ENCODE data around the gene GMEB1.
A peak's percentile ranks its signal among the peaks of the same experiment; 100 is the strongest.
"Not testable (repeated sequence)": the region's sequence is repeated elsewhere in the genome, so short reads cannot be mapped to it uniquely, and the experiment has no call there.

Gene GMEB1, protein sequence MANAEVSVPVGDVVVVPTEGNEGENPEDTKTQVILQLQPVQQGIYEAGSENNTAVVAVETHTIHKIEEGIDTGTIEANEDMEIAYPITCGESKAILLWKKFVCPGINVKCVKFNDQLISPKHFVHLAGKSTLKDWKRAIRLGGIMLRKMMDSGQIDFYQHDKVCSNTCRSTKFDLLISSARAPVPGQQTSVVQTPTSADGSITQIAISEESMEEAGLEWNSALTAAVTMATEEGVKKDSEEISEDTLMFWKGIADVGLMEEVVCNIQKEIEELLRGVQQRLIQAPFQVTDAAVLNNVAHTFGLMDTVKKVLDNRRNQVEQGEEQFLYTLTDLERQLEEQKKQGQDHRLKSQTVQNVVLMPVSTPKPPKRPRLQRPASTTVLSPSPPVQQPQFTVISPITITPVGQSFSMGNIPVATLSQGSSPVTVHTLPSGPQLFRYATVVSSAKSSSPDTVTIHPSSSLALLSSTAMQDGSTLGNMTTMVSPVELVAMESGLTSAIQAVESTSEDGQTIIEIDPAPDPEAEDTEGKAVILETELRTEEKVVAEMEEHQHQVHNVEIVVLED

DNA sequence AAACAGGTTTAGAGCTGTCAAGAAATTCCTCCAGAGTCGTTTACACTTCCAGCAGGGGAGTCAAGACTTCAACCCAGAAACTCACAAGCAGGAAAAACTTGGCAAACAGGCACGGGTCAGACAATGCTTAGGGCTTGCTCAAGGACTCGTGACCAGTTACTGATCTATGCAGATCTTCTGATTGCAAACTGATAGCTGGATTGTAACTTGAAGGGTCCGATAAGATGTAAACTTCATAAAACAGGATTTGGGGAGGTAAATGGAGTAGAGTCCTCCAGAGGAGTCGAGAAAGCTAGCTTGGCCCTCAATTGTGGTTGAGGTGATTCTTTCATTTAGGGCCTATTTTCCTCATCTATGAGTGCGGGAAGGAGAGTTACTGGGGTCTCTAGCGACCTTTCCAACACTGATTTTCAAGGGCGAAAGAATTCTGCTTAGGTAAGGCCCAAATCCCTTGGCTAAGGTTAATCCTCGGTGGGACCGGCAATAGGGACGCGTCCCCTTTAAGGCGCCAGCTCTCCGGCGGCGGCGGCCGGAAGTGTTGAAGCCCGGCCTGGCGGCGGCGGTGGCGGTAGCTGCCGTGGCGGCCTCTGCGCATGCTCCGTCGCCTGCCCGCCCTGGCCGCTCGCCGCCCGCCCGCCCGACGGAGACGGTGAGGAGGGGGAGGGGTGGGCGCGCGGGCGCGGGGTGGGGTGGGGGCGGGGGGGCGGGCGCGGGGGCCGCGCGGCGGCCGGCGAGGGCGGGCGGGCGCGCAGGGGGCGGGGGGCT, at the start of gene GMEB1:
GMEB1 (plus strand) TSS at position 594 of the 765 bp plus-strand sequence. CDS start 14,829 bp downstream, outside the sequence.
- peak; percentile 93 to 95 for DNase-seq
- TF ChIP-seq POLR2A (IDR thresholded peaks at IDR 0.05; ENCODE audit: low read length) (peak; percentile 57), GATA1 (IDR thresholded peaks at IDR 0.05; ENCODE audit: low read depth, low read length) (no peak)

DNA sequence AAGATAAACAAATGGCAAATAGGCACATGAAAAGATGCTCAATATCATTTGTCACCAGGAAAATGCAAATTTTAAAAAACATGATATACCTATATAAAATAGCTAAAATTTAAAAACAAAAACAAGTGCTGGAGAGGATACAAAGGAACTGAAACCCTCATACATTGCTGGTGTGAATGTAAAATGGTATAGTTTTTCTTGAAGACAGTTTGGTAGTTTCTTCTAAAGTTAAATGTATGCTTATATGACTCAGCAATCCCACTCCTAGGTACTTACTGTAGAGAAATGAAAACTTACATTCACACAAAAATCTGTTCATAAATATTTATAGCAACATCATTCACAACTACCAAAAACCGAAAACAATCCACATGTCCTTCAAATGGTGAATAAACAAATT, 36.9 kb upstream of the GMEB1 start:
- TF ChIP-seq GATA1 (IDR thresholded peaks at IDR 0.05; ENCODE audit: low read depth, low read length) (no peak), POLR2A (IDR thresholded peaks at IDR 0.05; ENCODE audit: low read length) (no peak)
- no peak for DNase-seq

DNA sequence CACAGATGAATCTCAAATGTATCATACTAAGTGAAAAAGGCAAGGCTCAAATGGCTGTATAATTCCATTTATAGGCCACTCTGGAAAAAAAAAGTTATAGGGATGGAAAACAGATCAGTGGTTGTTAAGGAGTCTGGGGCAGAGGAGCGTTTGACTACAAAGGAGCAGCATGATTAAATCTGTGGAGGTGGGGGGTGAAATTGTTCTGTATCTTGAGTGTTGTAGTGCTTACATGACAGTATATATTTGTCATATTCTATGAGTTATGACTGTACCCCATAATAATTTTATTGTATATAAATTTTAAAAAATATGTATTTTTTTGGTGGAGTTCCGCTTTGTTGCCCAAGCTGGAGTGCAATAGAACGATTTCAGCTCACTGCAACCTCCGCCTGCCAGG, 36.0 kb upstream of the GMEB1 start:
- TF ChIP-seq GATA1 (IDR thresholded peaks at IDR 0.05; ENCODE audit: low read depth, low read length): no peak
- no peak for TF ChIP-seq POLR2A (IDR thresholded peaks at IDR 0.05; ENCODE audit: low read length)
- no peak for DNase-seq

DNA sequence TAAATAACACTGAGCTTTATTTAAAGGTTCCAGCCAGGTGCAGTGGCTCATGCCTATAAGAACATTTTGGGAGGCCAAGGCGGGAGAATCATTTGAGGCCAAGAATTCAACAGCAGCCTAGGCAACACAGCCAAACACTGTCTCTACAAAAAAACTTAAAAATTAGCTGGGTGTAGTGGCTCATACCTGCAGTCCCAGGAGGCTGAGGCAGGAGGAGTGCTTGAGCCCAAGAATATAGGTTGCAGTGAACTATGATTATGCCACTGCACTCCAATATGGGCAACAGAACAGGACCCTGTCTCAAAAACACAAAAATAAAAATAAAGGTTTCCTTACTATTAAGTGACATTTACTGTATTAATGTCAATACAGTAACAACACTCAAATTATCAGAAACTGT, 27.8 kb upstream of the GMEB1 start:
- peak in 1 of 2 experiments; percentile 65 for DNase-seq
- TF ChIP-seq GATA1 (IDR thresholded peaks at IDR 0.05; ENCODE audit: low read depth, low read length) (no peak), POLR2A (IDR thresholded peaks at IDR 0.05; ENCODE audit: low read length) (no peak)

DNA sequence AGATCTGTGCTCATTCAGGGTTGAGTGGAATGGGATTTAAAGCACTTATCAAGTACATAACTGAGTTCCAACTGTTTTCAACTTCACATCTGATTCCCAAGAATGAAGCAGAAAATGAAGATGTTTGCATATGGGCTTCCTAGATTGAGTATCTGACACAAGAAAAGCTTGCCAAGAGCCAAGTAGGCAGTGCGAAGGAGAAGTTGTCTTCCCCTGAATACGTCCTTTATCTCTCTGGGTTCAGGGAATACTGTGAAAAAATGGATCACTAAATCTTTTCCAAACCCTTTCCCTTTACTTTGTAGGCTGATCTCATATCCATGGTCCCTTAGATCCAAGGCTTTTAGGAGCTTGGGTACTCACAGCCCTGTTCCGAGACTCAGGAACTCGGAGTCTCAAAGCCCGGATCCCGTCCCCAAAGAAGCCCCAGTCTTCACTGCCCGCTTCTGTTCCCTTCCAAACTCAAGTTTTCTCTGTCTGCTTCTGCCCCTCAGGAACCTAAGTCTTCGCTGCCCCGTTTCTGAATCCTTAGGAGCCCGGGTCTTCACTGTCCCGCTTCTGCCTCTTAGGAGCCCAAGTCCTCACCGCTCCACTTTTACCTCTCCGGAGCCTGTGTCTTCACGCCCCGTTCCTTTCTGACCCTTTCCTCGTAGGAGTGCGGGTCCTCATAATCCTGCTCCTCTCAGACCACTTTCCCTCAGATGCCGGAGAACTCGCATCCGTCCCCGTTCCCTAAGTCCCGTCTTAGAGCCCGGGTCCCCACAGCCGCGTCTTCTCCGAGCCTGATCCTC, 26.3 kb upstream of the GMEB1 start:
- no peak for DNase-seq
- TF ChIP-seq GATA1 (IDR thresholded peaks at IDR 0.05; ENCODE audit: low read depth, low read length) (no peak), POLR2A (IDR thresholded peaks at IDR 0.05; ENCODE audit: low read length) (no peak)

DNA sequence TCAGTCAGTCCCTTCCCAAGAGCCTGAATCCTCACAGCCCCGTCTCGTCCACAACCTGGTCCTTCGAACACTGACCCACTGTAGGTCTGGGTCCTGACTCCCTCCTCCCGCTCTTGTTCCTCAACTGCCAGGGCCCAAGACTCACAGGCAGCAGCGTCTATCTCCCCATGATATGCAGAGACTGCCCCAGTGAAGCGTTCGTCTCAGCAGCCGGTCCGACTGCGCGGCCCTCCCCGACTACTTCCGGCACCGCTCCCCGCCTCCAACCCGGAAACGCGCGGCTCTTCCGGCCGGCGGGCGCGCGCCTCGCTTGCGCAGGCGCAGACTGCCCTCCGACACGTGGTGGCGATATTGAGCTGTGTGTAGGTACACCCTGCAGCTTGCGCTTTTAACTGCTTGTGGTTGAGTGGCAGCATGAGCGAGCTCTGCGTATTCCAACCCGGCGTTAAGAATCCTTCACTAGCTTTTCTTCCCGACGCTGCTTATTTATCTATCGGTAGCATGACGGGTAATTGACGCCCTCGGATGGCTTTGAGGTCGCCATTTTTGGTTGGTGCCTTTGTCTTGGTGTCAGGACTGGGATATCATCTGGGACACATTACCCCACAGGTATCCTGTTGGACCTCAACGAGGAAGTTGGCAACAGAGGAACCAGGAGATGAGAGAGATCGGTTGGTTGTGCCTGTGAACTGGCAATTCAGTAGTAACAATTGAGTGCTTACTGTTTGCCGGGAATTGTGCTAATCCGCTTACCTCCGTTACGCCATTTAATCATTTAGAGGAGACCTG, 25.5 kb upstream of the GMEB1 start, which contains the start of gene TAF12:
TAF12 (minus strand) TSS at position 221 of the 789 bp plus-strand sequence. CDS start 20,986 bp downstream, outside the sequence.
- TF ChIP-seq GATA1 (IDR thresholded peaks at IDR 0.05; ENCODE audit: low read depth, low read length) (no peak), POLR2A (IDR thresholded peaks at IDR 0.05; ENCODE audit: low read length) (peak; percentile 100)
- DNase-seq: peak; percentile 98

DNA sequence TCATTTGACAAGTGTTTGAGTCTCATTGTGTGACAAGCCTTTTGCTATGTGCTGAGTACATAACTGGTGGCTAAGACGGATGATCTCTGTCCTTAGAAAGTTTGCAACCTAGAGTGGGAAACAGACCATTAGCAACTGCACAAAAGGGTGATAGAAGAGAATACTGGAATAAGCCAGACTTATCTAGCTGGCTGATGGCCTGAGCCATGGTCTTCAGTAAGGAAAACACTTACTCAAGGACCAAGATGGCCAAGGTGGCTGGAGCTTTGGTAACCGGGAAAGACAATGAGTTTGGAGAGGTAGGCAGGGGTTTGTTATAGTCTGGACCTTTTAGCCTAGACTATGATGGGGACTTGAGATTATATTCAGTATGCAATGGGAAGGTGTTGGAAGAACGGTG, 24.1 kb upstream of the GMEB1 start:
- DNase-seq: no peak
- TF ChIP-seq GATA1 (IDR thresholded peaks at IDR 0.05; ENCODE audit: low read depth, low read length) (no peak), POLR2A (IDR thresholded peaks at IDR 0.05; ENCODE audit: low read length) (no peak)

DNA sequence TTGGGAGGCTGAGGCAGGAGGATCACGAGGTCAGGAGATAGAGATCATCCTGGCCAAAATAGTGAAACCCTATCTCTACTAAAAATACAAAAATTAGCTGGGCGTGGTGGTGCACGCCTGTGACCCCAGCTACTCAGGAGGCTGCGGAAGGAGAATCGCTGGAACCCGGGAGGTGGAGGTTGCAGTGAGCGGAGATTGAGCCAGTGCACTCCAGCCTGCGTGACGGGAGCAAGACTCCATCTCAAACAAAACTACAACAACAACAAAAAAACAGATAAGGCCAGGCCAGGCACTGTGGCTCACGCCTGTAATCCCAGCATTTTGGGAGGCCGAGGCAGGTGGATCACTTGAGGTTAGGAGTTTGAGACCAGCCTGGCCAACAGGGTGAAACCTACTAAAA, 23.2 kb upstream of the GMEB1 start:
- DNase-seq: not testable (repeated sequence)

DNA sequence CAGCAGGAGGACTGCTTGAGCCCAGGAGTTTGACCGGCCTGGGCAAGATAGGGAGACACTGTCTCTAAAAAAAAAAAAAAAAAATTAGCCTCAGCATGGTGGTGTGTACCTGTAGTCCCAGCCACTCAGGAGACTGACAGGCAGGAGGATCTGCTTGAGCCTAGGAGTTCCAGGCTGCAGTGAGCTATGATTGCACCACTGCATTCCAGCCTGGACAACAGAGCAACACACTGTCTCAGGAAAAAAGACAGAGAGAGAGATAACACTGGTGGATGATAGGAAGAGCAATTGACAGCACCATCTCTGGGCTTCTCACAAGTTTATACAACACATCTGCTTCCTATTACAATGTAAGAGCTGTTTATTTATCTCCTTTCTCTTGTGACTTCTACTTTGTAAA, 22.5 kb upstream of the GMEB1 start:
- DNase-seq: no peak
- no peak for TF ChIP-seq GATA1 (IDR thresholded peaks at IDR 0.05; ENCODE audit: low read depth, low read length)
- TF ChIP-seq POLR2A (IDR thresholded peaks at IDR 0.05; ENCODE audit: low read length): no peak

DNA sequence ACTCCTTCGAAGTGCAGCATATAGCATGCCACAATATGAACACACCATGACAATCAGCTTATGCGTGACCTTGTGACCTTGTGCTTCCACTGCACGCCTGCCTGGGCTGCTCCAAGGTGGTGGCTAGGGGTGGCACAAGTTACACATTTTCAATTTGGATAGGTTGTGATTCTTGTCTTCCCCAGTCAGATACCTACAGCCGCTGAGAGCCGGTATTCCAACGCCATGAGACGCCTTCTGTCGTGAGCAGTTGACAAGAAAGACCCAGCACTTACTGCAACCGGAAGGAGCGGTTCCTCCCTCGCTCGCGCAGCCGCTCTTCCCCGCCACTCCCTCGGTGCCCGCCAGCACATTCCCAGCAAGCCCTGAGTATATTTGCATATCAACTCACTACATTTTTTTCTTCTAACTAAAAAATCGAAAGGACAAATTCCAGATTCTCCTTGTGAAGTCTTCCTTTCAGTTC, 20.5 kb upstream of the GMEB1 start:
- peak; percentile 96 to 97 for DNase-seq
- peak; percentile 17 for TF ChIP-seq POLR2A (IDR thresholded peaks at IDR 0.05; ENCODE audit: low read length)
- TF ChIP-seq GATA1 (IDR thresholded peaks at IDR 0.05; ENCODE audit: low read depth, low read length): no peak

DNA sequence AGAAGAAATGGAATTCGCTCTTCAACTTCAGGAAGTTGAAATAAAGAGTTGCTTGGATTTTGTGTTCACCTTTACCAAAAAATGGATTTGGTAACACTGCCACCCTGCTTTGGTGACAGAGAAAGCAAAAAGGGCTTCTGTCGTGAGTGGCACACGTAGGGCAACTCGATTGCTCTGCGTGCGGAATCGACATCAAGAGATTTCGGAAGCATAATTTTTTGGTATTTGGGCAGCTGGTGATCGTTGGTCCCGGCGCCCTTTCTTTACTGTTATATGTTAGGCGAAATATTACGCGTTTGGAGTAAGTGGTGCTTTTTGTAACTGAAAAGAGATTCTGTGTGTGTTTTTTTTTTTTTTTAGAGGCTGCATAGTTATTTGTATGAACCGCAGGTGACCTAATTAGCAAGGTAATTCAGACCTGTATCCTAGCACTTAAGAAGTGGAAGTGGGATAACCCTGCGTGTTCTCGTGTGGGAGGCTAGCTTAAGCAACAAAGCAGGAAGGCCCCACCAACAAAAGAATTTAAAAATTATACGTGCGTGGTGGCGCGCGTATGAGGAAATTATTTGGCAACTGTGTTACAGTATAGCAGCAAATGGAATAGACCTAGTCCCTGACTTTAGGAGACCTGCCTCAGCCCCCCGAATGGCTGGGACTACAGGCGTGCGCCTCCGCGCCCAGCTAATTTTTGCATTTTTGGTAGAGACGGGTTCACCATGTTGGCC, 19.9 kb upstream of the GMEB1 start, which contains the start of gene RNU11:
RNU11 (plus strand) TSS at position 127 of the 725 bp plus-strand sequence.
- TF ChIP-seq GATA1 (IDR thresholded peaks at IDR 0.05; ENCODE audit: low read depth, low read length): no peak
- peak; percentile 100 for TF ChIP-seq POLR2A (IDR thresholded peaks at IDR 0.05; ENCODE audit: low read length)

DNA sequence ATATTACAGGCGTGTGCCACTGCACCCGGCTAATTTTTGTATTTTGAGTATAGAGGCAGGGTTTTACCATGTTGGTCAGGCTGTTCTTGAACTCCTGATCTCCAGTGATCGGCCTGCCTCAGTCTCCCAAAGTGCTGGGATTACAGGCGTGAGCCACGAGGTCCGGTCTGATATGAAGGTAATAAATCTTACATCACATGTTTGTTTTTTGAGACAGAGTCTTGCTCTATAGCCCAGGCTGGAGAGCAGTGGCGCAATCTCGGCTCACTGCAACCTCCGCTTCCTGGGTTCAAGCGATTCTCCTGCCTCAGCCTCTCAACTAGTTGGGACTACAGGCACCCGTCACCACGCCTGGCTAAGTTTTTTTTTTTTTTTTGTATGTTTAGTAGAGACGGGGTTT, 15.5 kb upstream of the GMEB1 start:
- not testable (repeated sequence) for DNase-seq

More for the DNA sequence above, 19.9 kb upstream of the GMEB1 start, which contains the start of gene RNU11:
- peak; percentile 97 for DNase-seq

DNA sequence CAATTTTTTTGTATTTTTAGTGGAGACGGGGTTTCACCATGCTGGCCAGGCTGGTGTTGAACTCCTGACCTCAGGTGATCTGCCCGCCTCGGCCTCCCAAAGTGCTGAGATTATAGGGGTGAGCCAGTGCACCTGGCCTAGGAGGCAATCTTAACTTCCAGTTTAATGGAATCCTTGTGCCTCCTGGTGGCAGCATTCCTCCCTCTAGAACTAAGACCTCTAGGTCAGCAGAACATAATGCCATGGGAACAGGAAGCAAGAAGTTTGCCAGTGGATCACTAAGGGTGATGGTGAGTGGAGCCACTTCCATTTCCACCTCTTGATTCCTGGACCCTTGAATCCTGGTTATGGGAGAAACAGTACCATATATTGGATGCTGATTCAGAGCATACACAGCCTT, 14.7 kb upstream of the GMEB1 start:
- DNase-seq: peak in 1 of 2 experiments; percentile 49

DNA sequence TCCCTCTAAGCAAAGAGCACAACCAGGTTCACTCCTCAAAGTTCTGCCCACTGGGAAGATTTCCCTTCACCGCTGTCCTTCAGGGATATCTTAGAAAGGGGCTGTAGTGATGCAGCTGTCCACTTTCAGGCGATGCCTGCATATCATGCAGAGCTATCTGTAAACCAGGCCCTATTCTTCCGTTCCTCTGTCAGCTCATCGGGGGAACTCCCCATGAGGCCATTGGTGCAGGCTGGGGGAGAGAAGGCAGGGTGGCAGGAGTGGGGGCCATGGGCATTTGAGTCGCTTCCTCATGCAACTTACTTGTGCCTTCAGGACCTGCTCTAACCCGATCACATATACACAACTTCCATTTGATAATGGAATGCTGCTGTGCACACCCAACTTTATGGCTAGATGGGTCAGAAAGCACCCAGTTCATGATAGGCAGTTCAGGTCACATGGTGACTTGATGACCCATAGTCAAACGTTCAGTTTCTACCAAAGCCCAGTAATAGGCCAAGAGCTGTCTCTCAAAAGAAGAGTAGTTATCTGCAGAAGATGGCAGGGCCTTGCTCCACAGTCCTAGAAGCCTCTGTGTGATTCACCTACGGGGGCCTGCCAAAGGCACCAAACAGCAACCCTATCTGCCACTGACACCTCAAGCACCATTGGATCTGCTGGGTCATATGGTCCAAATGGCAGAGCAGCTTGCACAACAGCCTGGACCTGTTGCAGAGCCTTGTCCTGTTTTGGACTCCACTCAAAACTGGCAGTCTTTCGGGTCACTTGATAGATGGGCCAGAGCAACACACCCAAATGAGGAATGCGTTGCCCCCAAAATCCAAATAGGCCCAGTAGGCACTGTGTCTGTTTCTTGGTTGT, 12.9 kb upstream of the GMEB1 start:
- not testable (repeated sequence) for DNase-seq
